HepG2 (cell line): ENCODE data around the gene TSC22D4. TPM values are rescaled to one million over a fixed set of nuclear protein-coding genes. Genes with fewer than 3 reads are reported as not detected.

Source experiments
- ATAC-seq: fragments of 200-7000 bp; cut with Tn5 transposase; 3 replicates; pipeline ENCODE4 v1.9.1; 2020; ENCODE audit warnings: mild to moderate bottlenecking, moderate library complexity
- BruUV-seq: library from RNA; stranded (reverse); fragments of 400-500 nt; replicated peaks from 2 replicates; lab custom pipeline; 2021; lab: Mats Ljungman, UMichigan
- CTCF ChIA-PET: fragments of 300-600 bp; formaldehyde crosslinking; extraction: SDS; loops from one replicate; lab custom pipeline; 2021; ENCODE audit warnings: low total read pairs, inconsistent platforms, low intra/inter-chr PET ratio; lab: Yijun Ruan, JAX
- POLR2A ChIA-PET: fragments of 350-600 bp; sonication (Branson Sonifier 250); formaldehyde crosslinking; loops from one replicate; lab custom pipeline; 2020; ENCODE audit warnings: antibody characterized with exemption, inconsistent platforms; lab: Yijun Ruan, JAX
- DNase-seq: peaks from one replicate; pipeline ENCODE4 v3.0.0-alpha.2; 2015; ENCODE audit warnings: low spot score
- FAIRE-seq: peaks from 3 replicates; lab custom pipeline; 2011; peaks lifted over from hg19 to GRCh38; lab: Jason Lieb, UNC
- H2AFZ ChIP-seq: one replicate; pipeline ENCODE4 v1.6.1; 2011; ENCODE audit warnings: low read length, inconsistent platforms
- H3K27ac ChIP-seq: fragments of 300-600 bp; 3 replicates; pipeline ENCODE4 v1.8.0; 2011; ENCODE audit warnings: mixed run types, mild to moderate bottlenecking, mixed read lengths, low read length, inconsistent platforms; ENCODE audit not compliant: insufficient read depth; ENCODE audit errors: extremely low read length
- H3K27me3 ChIP-seq, 2 experiments: fragments of 200-600 bp in 1 of 2; 2 replicates in 1 of 2; 3 replicates in 1 of 2; pipeline versions ENCODE4 v1.6.0 to v1.8.0; 2011; ENCODE audit warnings: low read length in 2 of 2, mild to moderate bottlenecking in 2 of 2, moderate library complexity in 2 of 2, inconsistent platforms in 1 of 2; ENCODE audit not compliant: insufficient read depth in 2 of 2, control insufficient read depth in 1 of 2
- H3K36me3 ChIP-seq, 2 experiments: fragments of 200-600 bp in 1 of 2; replicated peaks in 1 of 2; 2 replicates in 1 of 2; 3 replicates in 1 of 2; pipeline versions ENCODE4 v1.5.1 to v1.8.0; 2011; ENCODE audit warnings: low read length in 2 of 2, inconsistent platforms in 1 of 2; ENCODE audit not compliant: insufficient read depth in 2 of 2, control insufficient read depth in 1 of 2
- H3K4me1 ChIP-seq: 2 replicates; pipeline ENCODE4 v1.5.1; 2012; ENCODE audit warnings: low read length, inconsistent platforms; ENCODE audit not compliant: insufficient read depth
- H3K4me2 ChIP-seq: 2 replicates; pipeline ENCODE4 v1.6.0; 2011; ENCODE audit warnings: low read depth, low read length, inconsistent platforms
- H3K4me3 ChIP-seq, 3 experiments: fragments of 200-600 bp in 1 of 3; sonication (generic), shearing (Covaris generic) in 1 of 3; replicated peaks in 1 of 3; 2 replicates each; pipeline ENCODE4 v1.5.1; 2011 to 2016; ENCODE audit warnings: low read length in 3 of 3, inconsistent platforms in 2 of 3, low read depth in 2 of 3, mild to moderate bottlenecking in 2 of 3, control low read depth in 1 of 3, mixed read lengths in 1 of 3; ENCODE audit not compliant: insufficient read depth in 1 of 3
- H3K79me2 ChIP-seq: one replicate; pipeline ENCODE4 v1.6.1; 2011; ENCODE audit warnings: low read length, inconsistent platforms; ENCODE audit not compliant: insufficient read depth
- H3K9ac ChIP-seq: 2 replicates; pipeline ENCODE4 v1.6.0; 2011; ENCODE audit warnings: mild to moderate bottlenecking, low read depth, low read length, inconsistent platforms; ENCODE audit not compliant: insufficient read depth
- H3K9me3 ChIP-seq: 2 replicates; pipeline ENCODE4 v1.5.1; 2012; ENCODE audit warnings: mild to moderate bottlenecking, low read length
- H4K20me1 ChIP-seq: 2 replicates; pipeline ENCODE4 v1.6.0; 2011; ENCODE audit warnings: inconsistent platforms, mild to moderate bottlenecking, low read length, moderate library complexity; ENCODE audit not compliant: insufficient read depth
- NFE2L2 ChIP-seq: fragments of 150-350 bp; IDR thresholded peaks from 2 replicates; pipeline ENCODE4 v1.6.1; 2014; ENCODE audit warnings: low read length
- PLRG1 ChIP-seq: fragments of 450-650 bp; conservative IDR thresholded peaks from 2 replicates; pipeline ENCODE4 v1.6.1; 2016
- POLR2A ChIP-seq, 2 experiments: IDR thresholded peaks; 2 replicates each; pipeline ENCODE4 v1.6.1; 2011; ENCODE audit warnings: low read depth in 2 of 2, low read length in 2 of 2, mild to moderate bottlenecking in 1 of 2, moderate library complexity in 1 of 2; ENCODE audit not compliant: insufficient read depth in 1 of 2
- RBFOX2 ChIP-seq: fragments of 200-400 bp; formaldehyde crosslinking; IDR thresholded peaks from 2 replicates; pipeline ENCODE4 v1.6.1; 2017; ENCODE audit warnings: low read depth, mild to moderate bottlenecking, low read length
- SNAI1 ChIP-seq: sonication (generic); formaldehyde crosslinking; IDR thresholded peaks from 2 replicates; pipeline ENCODE4 v1.5.0; 2020; ENCODE audit warnings: mild to moderate bottlenecking, missing genetic modification reagents, borderline replicate concordance
- ZNF660 ChIP-seq: sonication (generic); formaldehyde crosslinking; IDR thresholded peaks from 2 replicates; pipeline ENCODE4 v1.5.1; 2020; ENCODE audit warnings: mild to moderate bottlenecking, low read depth, missing genetic modification reagents, borderline replicate concordance
- ZNF792 ChIP-seq: IDR thresholded peaks from 2 replicates; pipeline ENCODE4 v1.6.1; 2016
- ZZZ3 ChIP-seq: sonication (generic); formaldehyde crosslinking; IDR thresholded peaks from 2 replicates; pipeline ENCODE4 v1.4.0; 2020; ENCODE audit warnings: missing genetic modification reagents, mild to moderate bottlenecking, borderline replicate concordance
- WGBS: methylation state at CpG from one replicate; pipeline ENCODE4 v1.1.6; 2017; ENCODE audit warnings: low lambda C conversion rate; 5-methylcytosine and 5-hydroxymethylcytosine counted together
- in situ Hi-C: cut with HindIII; loops from 2 replicates; pipeline ENCODE4 v1.10.0; 2017; ENCODE audit warnings: low pct_unique_long_range_greater_than_20kb; ENCODE audit not compliant: extremely low pct_ligation_motif_present
- intact Hi-C: fragments of 100-400 bp; cut with micrococcal nuclease; formaldehyde crosslinking; loops from one replicate; pipeline ENCODE4 v1.10.0; 2022; ENCODE audit not compliant: unreplicated experiment
- polyA plus RNA-seq, 8 experiments: library from polyadenylated mRNA; depleted of rRNA in 3 of 8; stranded (reverse) in 7 of 8; unstranded in 1 of 8; fragments of >200 nt; fragmentation: Illumina TruSeq in 4 of 8; extraction: Trizol in 4 of 8; gene quantifications; 2 replicates each; pipeline versions ENCODE4 v1.2.1 to v1.2.3, GENCODE V29; 2011 to 2016; ENCODE audit warnings: low read depth in 4 of 8, missing spikeins in 1 of 8, mixed read lengths in 1 of 8; ENCODE audit not compliant: insufficient read depth in 1 of 8
- total RNA-seq, 5 experiments: library from RNA; depleted of rRNA; stranded (reverse); fragments of >200 nt; fragmentation: Illumina TruSeq; extraction: Trizol; gene quantifications; 2 replicates each; pipeline ENCODE4 v1.2.3, GENCODE V29; 2016; ENCODE audit warnings: low read depth in 1 of 5
- TF ChIP-seq, protein P1 (sequence below): sonication (generic); formaldehyde crosslinking; IDR thresholded peaks from 2 replicates; pipeline ENCODE4 v1.5.0; 2020; ENCODE audit warnings: mild to moderate bottlenecking, missing genetic modification reagents

The TSC22D4 gene
- total and polyA plus RNA-seq, 2 of the 13 experiments (the other 11 are each of a cell fraction or from before 2014, with no cell fraction given) = 7.7 to 8.7 TPM

DNA sequence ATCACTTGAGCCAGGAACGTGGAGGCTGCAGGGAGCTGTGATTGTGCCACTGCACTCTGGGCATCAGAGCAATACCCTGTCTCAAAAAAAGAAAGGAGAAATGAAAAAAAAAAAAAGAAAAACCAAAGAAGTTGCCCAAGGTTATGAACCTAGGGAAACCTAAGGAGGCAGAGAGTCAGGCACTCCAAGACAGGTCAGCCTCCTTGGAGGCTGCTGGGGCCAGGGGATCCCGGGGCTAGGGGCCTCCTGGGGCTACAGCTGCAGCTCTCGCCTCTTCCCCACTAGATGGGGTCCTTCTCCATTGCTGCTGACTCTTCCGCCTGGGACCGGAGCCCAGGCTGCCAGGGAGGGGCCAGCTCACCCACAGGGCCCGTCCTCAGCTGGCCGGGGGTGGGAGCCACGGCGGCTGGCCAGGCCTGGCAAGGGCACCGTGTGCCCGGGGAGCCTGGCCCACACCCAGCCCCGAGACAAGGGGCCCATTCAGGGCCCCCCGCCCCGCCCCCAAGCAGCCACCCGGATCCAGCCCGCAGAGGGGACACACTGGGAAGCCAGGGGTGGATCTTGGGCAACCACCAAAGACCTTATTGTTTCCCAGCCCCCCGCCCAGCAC lies 13.2 kb downstream of the TSC22D4 start (continued):
- TF ChIP-seq RBFOX2 = 0 out of 2 replicates have a peak, but pooled peaks have one; percentile 32
- TF ChIP-seq ZNF792 (CRISPR knock-in tag) = peak; percentile 22; the same call in 1 of the 2 replicates

DNA sequence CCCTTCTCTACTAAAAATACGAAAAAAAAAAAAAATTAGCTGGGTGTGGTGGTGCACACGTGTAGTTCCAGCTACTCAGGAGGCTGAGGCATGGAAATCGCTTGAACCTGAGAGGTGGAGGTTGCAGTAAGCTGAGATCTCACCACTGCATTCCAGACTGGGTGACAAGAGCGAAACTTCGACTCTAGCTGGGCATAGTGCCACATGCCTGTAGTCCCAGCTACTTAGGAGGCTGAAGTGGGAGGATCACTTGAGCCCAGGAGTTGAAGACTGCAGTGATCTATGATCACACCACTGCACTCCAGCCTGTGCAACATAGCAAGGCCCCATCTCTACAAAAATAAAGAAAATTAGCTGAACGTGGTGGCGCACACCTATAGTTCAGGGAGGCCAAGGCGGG lies 13.7 kb downstream of the TSC22D4 start:
- WGBS = 55% methylated on average over 8 of the region's 8 CpGs
- no peak overlapping the region for H3K4me2 ChIP-seq
- no peak overlapping the region for H2AFZ ChIP-seq
- H3K27me3 ChIP-seq = peaks cover 0 to 2% of the 10 kb centered on the region in 2 experiments; a peak in 1 of 5 replicates
- H3K9me3 ChIP-seq = no peaks in the 10 kb centered on the region
- FAIRE-seq (no peak), DNase-seq (no peak), ATAC-seq (no peak)
- TF ChIP-seq ZZZ3 (CRISPR knock-in tag) (no peak), SNAI1 (CRISPR knock-in tag) (no peak), POLR2A (IDR thresholded peaks at IDR 0.05; ENCODE audit: insufficient read depth in 1 of 2, low read depth in 2 of 2, low read length in 2 of 2) (no peak), PLRG1 (no peak), ZNF660 (CRISPR knock-in tag) (no peak), NFE2L2 (no peak)
- TF ChIP-seq, protein P1, sequence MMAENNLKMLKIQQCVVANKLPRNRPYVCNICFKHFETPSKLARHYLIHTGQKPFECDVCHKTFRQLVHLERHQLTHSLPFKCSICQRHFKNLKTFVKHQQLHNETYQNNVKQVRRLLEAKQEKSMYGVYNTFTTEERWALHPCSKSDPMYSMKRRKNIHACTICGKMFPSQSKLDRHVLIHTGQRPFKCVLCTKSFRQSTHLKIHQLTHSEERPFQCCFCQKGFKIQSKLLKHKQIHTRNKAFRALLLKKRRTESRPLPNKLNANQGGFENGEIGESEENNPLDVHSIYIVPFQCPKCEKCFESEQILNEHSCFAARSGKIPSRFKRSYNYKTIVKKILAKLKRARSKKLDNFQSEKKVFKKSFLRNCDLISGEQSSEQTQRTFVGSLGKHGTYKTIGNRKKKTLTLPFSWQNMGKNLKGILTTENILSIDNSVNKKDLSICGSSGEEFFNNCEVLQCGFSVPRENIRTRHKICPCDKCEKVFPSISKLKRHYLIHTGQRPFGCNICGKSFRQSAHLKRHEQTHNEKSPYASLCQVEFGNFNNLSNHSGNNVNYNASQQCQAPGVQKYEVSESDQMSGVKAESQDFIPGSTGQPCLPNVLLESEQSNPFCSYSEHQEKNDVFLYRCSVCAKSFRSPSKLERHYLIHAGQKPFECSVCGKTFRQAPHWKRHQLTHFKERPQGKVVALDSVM (CRISPR knock-in tag) = no peak
- intact Hi-C loops (loop anchor here (5.0 kb wide), 1 partner anchor 97 kb away; no protein-coding TSS in a partner anchor), in situ Hi-C loops (loop anchor here (10.0 kb wide), 1 partner anchor 230 kb away; the partner anchor contains the start of gene GIGYF1)
- H3K79me2 ChIP-seq = no peaks in the 10 kb centered on the region
- H3K9ac ChIP-seq = no peak overlapping the region
- peaks cover 27% of the 10 kb centered on the region for H3K4me1 ChIP-seq
- H4K20me1 ChIP-seq = no peaks in the 10 kb centered on the region
- CTCF ChIA-PET = interaction anchor here (0.9 to 2.1 kb wide), 2 partner anchors 18 to 94 kb away, joined by 3 to 8 read pairs; partner anchors contain the start of gene NYAP1
- POLR2A ChIA-PET = interaction anchor here (0.8 to 1.6 kb wide), 8 partner anchors 16 to 411 kb away, joined by 3 to 8 read pairs (median 4); partner anchors contain the start of genes AGFG2, FBXO24, MOSPD3 and ZCWPW1
- no peak overlapping the region for H3K4me3 ChIP-seq
- no TSS peak for BruUV-seq
- H3K36me3 ChIP-seq = no peaks in the 10 kb centered on the region
- H3K27ac ChIP-seq = no peak overlapping the region
